HG03558 (cell line): ENCODE data around the gene TAF11L12.
"Not testable (repeated sequence)": the region's sequence is repeated elsewhere in the genome, so short reads cannot be mapped to it uniquely, and the experiment has no call there.

Experiments
- ATAC-seq: cut with Tn5 transposase; IDR thresholded peaks from one replicate; pipeline ENCODE4 v1.9.1; 2021; ENCODE audit warnings: moderate number of reproducible peaks; ENCODE audit not compliant: unreplicated experiment; ENCODE audit errors: extremely low read depth

The TAF11L12 gene

GRCh38 chr5:17610092-17610491 is at the start of gene TAF11L12:
TSS of gene TAF11L12 (plus strand) at chr5:17610392.
- not testable (repeated sequence) for ATAC-seq

- not testable (repeated sequence) for ATAC-seq
Observed at GRCh38 chr5:17585658-17586057, 24.5 kb upstream of the TAF11L12 start, which contains the start of gene TAF11L7. TSS of gene TAF11L7 (minus strand) at chr5:17585758.

- not testable (repeated sequence) for ATAC-seq
Observed at GRCh38 chr5:17590860-17591259, 19.3 kb upstream of the TAF11L12 start, which contains the start of gene TAF11L8. TSS of gene TAF11L8 (minus strand) at chr5:17590960.

GRCh38 chr5:17594255-17594654 is 15.9 kb upstream of the TAF11L12 start, which contains the start of gene TAF11L9:
TSS of gene TAF11L9 (minus strand) at chr5:17594394.
- not testable (repeated sequence) for ATAC-seq

- ATAC-seq, result not testable (repeated sequence)
Observed at GRCh38 chr5:17597728-17598127, 12.5 kb upstream of the TAF11L12 start, which contains the start of gene TAF11L10. TSS of gene TAF11L10 (minus strand) at chr5:17597828.

GRCh38 chr5:17603880-17604279 is 6.3 kb upstream of the TAF11L12 start, which contains the start of gene TAF11L11:
TSS of gene TAF11L11 (plus strand) at chr5:17604183.
- not testable (repeated sequence) for ATAC-seq

GRCh38 chr5:17604951-17605350 is 5.2 kb upstream of the TAF11L12 start:
- ATAC-seq, result no peak

- not testable (repeated sequence) for ATAC-seq
Observed at GRCh38 chr5:17607461-17607860, 2.7 kb upstream of the TAF11L12 start.

GRCh38 chr5:17614872-17615605 is 4.8 kb downstream of the TAF11L12 start:
- no peak for ATAC-seq

GRCh38 chr5:17619354-17619753 is 9.2 kb downstream of the TAF11L12 start:
- no peak for ATAC-seq

GRCh38 chr5:17620627-17621026 is 10.4 kb downstream of the TAF11L12 start:
- ATAC-seq, result no peak

- ATAC-seq, result no peak
Observed at GRCh38 chr5:17625686-17626085, 15.5 kb downstream of the TAF11L12 start.

- ATAC-seq, result not testable (repeated sequence)
Observed at GRCh38 chr5:17631788-17632187, 21.6 kb downstream of the TAF11L12 start, which contains the start of gene TAF11L13. TSS of gene TAF11L13 (plus strand) at chr5:17632088.

- ATAC-seq, result no peak
Observed at GRCh38 chr5:17634160-17634559, 24.0 kb downstream of the TAF11L12 start, which contains the start of gene TAF11L14. TSS of gene TAF11L14 (plus strand) at chr5:17634460.

GRCh38 chr5:17649232-17649631 is 39.0 kb downstream of the TAF11L12 start:
- not testable (repeated sequence) for ATAC-seq

GRCh38 chr5:17655201-17655759 is 45.1 kb downstream of the TAF11L12 start:
- not testable (repeated sequence) for ATAC-seq

GRCh38 chr5:17655921-17656320 is 45.7 kb downstream of the TAF11L12 start:
- no peak for ATAC-seq
